A549 (cell line): ENCODE data around the gene F11R.

Source experiments
- POLR2A ChIP-seq: IDR thresholded peaks from 2 replicates; pipeline ENCODE4 v1.6.1; 2012; ENCODE audit warnings: mild to moderate bottlenecking, low read length
- RFX5 ChIP-seq: fragments of 450-650 bp; IDR thresholded peaks from 2 replicates; pipeline ENCODE4 v1.7.1; 2014; ENCODE audit warnings: antibody characterized with exemption, mild to moderate bottlenecking, moderate library complexity

- TF ChIP-seq POLR2A (peak; percentile 77), RFX5 (no peak)
Observed at GRCh38 chr1:161045736-161046604, 25.0 kb upstream of the F11R start, which contains the start of gene USF1.
